ENCODE data around the gene PCP4L1.

DNA sequence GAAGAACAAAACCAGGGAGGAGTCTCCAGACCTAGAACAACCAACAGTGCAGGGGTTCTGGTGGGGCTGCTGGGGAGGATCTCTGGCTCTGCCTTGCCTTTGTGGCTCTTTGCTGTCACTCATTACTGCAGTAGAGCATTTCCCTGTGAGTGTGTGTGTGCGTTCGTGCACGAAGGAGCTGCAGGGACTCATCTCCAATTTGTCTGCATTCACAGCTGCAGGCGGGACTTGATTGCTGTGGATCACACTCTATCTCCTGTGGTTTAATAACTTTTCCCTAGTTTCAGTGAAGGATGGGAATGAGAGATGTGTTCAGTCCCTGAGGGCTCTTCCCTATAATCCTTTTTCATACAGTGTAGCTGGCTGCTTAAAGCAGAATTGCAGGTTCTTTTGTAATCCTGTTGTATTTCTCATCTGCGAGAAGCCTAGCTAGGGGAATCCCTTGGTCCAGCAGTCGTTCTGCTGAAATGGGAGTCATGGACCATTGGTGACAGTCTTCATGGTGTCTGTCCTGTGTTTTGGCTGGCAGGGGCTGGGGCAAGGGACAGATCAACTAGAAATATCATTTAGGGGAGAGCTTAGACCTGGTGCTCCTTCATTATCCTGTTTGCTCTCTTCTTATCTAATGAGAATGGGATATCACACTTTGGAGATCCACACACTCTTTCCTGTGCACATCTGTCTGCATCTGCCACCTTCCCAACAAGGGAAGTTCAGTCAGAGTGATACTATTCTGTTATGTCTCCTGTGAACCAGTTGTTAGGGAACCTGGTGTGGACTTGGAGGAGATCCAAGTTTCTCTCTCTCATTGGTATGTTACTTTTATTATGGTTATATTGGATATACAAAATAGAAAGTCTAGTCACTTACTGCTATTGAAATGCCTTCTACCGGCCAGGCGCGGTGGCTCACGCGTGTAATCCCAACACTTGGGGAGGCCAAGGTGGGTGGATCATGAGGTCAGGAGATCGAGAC, 3.0 kb downstream of the PCP4L1 start:
- TF ChIP-seq, protein P1, sequence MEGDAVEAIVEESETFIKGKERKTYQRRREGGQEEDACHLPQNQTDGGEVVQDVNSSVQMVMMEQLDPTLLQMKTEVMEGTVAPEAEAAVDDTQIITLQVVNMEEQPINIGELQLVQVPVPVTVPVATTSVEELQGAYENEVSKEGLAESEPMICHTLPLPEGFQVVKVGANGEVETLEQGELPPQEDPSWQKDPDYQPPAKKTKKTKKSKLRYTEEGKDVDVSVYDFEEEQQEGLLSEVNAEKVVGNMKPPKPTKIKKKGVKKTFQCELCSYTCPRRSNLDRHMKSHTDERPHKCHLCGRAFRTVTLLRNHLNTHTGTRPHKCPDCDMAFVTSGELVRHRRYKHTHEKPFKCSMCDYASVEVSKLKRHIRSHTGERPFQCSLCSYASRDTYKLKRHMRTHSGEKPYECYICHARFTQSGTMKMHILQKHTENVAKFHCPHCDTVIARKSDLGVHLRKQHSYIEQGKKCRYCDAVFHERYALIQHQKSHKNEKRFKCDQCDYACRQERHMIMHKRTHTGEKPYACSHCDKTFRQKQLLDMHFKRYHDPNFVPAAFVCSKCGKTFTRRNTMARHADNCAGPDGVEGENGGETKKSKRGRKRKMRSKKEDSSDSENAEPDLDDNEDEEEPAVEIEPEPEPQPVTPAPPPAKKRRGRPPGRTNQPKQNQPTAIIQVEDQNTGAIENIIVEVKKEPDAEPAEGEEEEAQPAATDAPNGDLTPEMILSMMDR (IDR thresholded peaks at IDR 0.05): no peak
- TF ChIP-seq EZH2phosphoT487 (IDR thresholded peaks at IDR 0.05) (no peak), EZH2 (IDR thresholded peaks at IDR 0.05) (no peak)

All from neural progenitor cell (in vitro differentiated cells).